GM19395 (cell line): ENCODE data around the gene FXR2.

Experiments
- ATAC-seq: cut with Tn5 transposase; IDR thresholded peaks from one replicate; pipeline ENCODE4 v1.9.1; 2021; ENCODE audit warnings: mild to moderate bottlenecking, moderate library complexity; ENCODE audit not compliant: unreplicated experiment

The FXR2 gene

GRCh38 chr17:7589204-7589868 is 25.4 kb downstream of the FXR2 start:
- ATAC-seq = no peak

- ATAC-seq = no peak
Measured at GRCh38 chr17:7588553-7589203, 26.0 kb downstream of the FXR2 start.

- no peak for ATAC-seq
Measured at GRCh38 chr17:7587420-7588151, 27.1 kb downstream of the FXR2 start.

GRCh38 chr17:7586673-7587419 is 27.9 kb downstream of the FXR2 start:
- ATAC-seq = no peak

GRCh38 chr17:7583253-7584109 is 31.2 kb downstream of the FXR2 start, which contains the start of gene MPDU1:
TSS of gene MPDU1 (plus strand) at chr17:7583852. CDS start at chr17:7583863, 11 bp downstream.
- ATAC-seq = peak; percentile 67

- no peak for ATAC-seq
Measured at GRCh38 chr17:7582396-7583252, 32.1 kb downstream of the FXR2 start.

- ATAC-seq = no peak
Measured at GRCh38 chr17:7580604-7581575, 33.8 kb downstream of the FXR2 start.

- no peak for ATAC-seq
Measured at GRCh38 chr17:7579834-7580603, 34.7 kb downstream of the FXR2 start.

- peak; percentile 41 for ATAC-seq
Measured at GRCh38 chr17:7579001-7579833, 35.5 kb downstream of the FXR2 start, which contains the start of gene CD68. TSS of gene CD68 (plus strand) at chr17:7579638. CDS start at chr17:7579678, 40 bp downstream.

- no peak for ATAC-seq
Measured at GRCh38 chr17:7577327-7578199, 37.1 kb downstream of the FXR2 start.

- no peak for ATAC-seq
Measured at GRCh38 chr17:7576432-7576937, 38.2 kb downstream of the FXR2 start.

GRCh38 chr17:7575959-7576358 is 38.7 kb downstream of the FXR2 start:
- no peak for ATAC-seq

- ATAC-seq = no peak
Measured at GRCh38 chr17:7575481-7575883, 39.2 kb downstream of the FXR2 start.

- no peak for ATAC-seq
Measured at GRCh38 chr17:7574176-7574953, 40.3 kb downstream of the FXR2 start.
